ENCODE results near the gene GLIS1.

DNA sequence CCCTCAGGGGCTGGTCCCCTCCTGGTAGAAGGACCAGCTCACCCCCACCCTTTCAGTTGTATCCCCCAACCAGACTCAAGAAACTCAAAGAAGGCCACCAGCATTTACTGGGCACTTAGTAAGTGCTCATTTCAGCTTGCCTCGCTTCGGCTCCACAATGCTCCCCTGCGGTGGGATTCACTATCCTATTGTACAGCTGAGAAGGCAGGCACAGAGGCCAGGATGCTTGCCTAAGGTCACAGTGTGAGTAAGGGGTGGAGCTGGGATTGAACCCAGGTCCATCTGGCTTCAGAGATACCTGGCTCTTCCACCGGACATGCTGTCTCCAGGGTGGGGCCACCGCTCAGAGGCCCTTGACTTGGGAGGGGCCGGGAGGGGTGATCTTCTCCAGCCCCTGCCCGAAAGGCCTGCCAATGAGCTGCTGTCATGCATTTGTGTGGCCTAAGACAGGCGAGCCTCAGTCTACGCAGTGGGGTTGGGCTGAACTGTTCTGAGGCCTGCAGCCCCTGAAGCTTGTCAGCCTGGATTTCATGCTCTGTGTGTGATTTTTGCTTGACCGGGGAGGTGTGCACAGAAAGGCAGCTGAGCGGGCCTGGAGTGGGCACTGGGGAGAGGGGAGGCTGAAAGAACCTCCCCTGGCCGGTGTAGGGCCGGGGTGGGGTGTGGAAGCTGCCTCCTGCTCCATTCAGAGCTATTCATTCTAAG, 231.7 kb downstream of the GLIS1 start:
- TF ChIP-seq GATA3 (IDR thresholded peaks at IDR 0.05; ENCODE audit: low read depth, low read length) (no peak), GATA2 (IDR thresholded peaks at IDR 0.05; ENCODE audit: low read depth, low read length) (no peak)

Measured in SH-SY5Y (cell line).